HG03520 (cell line): ENCODE measurements around the gene COLEC11.
"Not testable (repeated sequence)": the region's sequence is repeated elsewhere in the genome, so short reads cannot be mapped to it uniquely, and the experiment has no call there.

ENCODE experiments used
- ATAC-seq: cut with Tn5 transposase; IDR thresholded peaks from one replicate; pipeline ENCODE4 v1.9.1; 2021; ENCODE audit warnings: mild to moderate bottlenecking, moderate library complexity; ENCODE audit not compliant: unreplicated experiment

The COLEC11 gene

DNA sequence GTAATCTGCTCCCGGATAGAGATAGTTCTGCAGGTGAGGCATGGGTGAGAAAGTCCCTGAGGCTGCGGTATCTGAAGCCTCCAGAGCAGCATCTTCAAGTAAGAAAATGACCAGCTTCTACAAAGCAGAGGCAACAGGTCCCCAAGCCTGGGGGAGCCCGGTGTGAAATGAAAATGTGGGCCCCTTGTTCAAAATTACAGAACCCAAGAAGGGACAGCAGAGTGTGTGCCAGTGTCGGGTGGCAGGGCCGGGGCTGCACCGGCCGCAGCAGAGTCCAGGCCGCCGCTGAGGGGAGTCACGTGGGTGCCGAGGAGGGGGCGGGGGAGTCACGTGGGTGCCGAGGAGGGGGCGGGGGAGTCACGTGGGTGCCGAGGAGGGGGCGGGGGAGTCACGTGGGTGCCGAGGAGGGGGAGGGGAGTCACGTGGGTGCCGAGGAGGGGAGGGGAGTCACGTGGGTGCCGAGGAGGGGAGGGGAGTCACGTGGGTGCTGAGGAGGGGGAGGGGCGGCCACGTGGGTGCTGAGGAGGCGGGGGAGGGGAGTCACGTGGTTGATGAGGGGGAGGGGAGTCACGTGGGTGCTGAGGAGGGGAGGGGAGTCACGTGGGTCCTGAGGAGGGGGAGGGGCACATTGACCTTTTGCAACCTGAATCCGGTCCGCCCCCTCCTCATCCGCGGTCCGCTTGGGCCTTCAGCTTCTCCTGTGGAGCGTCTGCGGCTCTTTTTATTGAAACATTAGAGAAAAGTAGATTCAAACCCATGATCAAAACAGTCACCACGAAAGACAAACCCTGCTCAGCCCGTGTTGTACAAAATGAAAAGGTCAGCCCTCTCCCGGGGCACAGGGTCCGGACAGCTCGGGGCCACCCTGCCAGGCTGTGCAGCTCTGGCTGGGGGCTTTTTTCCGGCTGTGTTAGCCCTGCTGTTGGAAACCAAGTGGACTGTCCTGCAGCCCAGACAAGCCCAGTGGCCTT lies 10.4 kb downstream of the COLEC11 start:
- ATAC-seq = no peak

DNA sequence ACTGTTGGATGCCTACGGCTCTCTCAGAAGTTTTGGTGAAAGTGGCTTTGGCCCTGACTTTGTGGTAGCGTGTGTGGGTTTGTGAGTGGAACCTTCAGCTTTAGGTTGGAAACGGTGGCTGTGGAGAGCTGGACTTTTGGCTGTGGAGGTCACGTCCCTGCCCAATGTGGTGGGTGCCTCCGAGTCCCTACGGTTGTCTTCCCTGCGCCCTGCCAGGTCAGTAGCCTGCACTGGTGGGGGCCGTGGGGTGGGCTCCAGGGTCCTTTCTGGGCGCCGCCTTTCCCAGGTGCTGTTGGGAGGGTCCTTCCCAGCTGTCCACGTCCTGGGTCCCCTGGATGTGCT lies 11.1 kb downstream of the COLEC11 start:
- ATAC-seq = no peak

DNA sequence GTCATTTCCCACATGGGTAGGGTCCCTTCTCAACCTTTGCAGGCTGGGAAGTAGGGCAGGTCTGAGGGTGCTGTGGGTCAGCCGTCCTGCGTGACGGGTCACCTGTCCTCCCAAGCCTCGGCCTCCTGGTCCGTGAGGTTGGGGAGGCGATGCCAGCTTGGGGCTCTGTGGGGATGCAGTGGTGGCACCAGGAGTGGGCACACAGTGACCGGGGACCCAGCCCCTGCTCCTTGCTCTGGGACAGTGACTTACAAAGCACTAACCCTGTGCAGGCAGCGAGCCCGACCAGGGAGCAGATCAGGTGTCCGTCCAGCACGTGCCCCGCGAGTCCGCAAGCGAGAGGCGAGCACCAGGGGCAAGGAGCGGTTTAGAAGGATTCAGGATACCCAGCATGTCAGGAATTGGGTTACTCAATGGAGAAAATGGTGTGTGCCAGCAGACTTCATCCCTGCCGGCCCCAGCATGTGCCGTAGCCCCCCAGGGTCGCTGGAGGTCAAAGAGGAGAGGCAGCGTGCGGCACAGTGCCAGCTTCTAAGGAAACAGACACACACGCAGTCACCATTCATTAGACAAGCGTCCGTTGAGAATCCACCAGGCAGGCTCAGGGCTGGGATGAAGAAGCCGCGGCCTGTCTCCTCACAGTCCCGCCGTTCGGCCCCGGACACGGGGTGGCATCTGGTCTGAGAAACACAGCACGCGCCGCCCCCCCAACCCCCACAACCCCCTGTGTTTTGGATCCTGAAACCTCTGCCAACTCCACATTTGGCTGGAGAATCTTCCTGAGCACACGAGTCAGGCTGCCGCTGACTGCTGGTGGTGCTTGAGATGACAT lies 11.7 kb downstream of the COLEC11 start:
- ATAC-seq = no peak

DNA sequence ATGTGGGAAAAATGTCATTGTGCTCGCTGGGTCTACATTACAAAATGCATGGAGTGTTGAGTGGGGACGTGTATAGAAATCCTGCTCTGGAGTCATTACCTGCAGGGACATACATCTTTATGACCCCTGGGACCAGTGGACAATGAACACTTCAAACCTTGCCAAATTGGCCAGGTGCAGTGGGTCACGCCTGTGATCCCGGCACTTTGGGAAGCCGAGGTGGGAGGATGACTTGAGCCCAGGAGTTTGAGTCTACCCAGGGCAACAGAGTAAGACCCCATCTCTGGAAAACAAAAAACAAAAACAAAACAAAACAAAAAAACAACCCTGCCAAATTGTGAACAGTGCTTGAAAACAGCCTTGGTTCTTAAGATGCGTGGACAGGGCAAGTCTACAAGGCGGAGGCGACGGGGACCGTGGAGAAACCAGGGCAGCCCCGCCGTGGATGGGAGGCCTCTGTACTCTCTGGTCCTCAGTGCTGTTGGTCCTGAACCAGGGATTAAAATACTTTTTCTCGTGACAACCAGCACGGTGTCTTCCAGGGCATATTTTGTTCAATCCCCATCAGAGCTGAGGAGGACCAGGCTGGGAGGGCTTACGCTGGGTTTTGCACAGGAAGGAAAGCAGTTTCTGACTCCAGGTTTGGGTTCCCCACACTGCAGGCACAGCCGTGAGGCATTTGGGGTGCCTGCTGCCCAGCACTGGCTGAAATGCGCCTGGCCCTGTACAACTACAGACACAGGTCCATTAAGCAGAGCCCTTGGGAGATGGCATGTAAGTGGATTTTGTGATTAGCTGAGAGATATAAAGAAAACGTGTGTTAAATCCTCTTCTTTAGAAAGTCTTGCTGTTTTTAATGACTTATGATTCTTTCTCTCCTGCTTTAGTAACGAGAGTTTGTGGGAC lies 13.7 kb downstream of the COLEC11 start:
- ATAC-seq = no peak

DNA sequence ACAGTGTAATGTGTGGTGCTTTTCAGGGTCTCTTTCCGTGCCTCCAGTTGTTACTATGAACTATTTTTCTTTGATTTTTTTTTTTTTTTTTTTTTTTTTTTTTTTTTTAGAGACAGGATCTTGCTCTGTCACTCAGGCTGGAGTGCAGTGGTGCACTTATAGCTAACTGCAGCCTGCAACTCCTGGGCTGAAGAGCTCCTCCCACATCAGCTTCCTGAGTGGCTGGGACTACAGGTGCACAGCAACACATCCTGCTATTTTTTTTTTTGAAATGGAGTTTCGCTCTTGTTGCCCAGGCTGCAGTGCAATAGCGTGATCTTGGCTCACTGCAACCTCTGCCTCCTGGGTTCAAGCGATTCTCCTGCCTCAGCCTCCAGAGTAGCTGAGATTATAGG lies 14.4 kb downstream of the COLEC11 start:
- ATAC-seq = not testable (repeated sequence)

DNA sequence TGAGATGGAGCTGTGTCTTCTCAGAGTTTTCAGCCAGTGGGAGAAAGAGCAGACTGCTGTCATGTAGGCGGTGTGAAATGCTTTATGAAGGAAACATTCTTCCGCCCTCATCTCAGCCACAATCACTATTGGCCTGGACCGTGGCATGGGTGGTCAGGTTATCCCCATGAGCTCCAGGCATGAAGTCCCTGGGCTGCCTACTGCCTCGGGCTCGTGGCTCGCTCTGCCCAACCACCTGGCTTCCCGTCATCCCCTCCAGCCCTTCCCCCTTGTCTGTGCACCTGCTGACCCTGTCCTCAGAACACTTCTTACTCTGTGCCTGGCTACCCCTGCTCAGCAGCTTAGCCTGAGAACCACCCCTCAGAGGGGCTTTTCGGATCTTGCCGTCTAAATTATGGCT lies 15.5 kb downstream of the COLEC11 start:
- ATAC-seq = no peak

DNA sequence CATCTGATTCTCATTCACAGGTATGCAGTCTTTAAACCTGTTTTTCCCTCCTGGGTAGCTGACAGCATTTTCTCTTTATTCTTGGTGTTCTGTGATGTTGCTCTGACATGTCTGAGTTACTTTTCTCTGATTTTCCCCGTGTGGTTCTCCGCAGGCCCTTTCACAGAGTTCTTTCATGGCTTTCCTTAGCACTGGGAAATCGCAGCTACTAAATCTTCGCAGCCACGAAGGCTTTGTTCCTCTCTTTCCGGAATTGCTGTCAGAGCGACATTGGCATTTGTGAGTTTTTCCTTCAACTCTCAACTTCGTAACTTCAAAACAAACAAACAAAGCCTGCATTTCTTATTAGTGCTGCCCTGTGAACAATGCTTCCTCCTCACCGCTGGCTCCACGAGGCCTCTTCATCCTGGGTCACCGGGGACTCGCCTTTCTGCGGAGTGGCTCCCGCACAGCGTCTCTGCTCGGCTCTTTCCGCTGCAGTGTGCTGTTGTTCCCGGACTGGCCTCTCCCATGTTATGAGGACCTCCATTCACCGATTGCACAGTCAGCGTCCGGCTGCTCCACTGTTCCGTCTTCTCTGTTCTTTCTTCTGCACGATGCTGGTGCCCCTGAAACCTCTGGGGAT lies 16.1 kb downstream of the COLEC11 start:
- ATAC-seq = no peak

DNA sequence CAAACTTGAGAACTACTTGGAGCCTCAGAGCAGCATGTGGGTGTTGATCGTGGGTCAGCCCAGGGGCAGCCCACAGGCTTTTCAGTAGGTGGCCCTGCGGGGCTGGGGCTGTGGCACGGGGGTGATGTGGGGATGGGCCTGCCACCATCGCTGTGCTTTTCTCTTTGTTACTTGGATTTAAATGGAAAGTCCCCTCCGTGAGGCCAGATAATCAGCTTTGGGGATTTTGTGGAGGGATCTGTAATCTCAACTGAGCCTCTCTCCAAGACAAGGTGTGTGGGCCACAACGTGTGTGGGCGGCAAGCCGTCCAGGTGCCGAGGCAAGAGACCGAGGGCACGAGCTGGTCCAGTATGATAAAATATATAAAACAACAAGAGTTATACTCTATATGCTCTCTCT lies 16.7 kb downstream of the COLEC11 start:
- ATAC-seq = no peak

DNA sequence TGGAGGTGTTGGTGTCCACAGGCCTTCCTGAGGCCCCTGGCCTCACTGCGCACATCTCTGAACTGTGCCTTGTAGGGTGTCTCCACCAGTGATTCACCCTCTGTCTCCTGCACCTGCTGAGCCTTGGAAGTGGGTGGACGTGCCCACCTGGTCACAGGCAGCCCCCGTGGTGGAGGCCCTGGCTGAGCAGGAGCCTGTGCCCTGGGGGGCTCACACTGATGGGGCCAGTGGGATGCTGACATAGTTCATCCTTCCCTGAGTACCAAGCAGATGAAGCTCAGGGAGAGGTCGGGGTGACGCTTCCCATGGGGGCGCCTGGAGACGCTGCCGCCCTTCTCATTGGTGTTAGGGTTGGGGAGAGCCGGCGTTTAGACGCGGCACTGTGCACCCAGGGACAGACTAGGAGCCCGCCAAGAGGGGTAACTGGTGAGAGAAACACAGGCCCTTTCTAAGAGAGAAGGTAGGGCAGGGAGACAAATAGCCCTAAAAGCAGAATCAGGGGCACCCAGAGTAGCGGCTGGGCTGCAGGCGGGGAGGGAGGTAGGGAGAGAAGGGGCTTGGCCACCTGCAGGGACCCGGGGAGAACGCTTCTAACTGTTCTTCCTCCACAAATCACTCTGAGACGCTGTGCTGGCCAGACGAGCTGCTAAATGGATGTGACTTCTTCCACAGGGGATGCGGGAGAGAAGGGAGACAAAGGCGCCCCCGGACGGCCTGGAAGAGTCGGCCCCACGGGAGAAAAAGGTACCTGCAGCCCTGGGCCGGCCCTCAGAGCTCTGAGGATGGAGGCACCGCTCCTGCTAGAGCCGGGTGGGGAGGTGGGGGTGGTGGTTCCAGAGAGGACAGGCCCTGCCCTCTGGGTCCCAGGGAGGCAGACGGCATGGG lies 18.0 kb downstream of the COLEC11 start:
- no peak for ATAC-seq

DNA sequence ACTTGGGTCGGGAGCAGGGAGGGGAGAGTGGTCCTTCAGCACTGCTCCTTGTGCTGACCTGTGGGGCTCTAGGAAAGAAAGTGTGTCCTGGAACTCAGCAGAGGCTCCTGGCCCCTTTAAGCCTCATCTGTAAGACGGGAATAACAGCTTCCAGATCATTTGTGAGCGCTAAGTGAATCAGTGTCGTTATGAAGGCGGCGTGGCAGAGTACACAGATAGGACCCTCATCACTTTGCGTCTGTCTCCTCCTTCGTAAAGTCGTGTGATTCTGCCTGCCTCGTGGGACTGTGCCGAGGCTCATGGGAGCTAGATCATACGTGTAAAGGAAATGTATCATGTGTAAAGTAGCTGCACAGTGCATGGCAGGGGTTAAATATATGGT lies 18.6 kb downstream of the COLEC11 start:
- ATAC-seq = no peak

DNA sequence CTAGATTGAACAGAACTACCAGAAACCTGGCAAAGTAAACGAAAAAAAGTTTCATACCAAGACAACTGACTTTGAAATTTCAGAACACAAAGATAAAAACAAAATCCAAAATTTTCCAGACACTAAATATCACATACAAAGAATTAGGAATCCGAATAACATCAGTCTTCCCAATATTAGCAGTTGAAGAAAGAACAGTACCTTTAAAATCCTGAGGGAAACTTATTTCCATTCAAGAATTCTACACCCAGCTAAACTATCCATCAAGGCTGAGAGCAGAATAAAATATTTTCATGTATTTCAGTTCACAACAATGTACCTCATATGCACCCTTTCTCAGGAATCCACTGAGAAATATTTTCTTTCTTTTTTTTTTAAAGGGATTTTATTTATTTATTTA lies 19.8 kb downstream of the COLEC11 start:
- not testable (repeated sequence) for ATAC-seq

DNA sequence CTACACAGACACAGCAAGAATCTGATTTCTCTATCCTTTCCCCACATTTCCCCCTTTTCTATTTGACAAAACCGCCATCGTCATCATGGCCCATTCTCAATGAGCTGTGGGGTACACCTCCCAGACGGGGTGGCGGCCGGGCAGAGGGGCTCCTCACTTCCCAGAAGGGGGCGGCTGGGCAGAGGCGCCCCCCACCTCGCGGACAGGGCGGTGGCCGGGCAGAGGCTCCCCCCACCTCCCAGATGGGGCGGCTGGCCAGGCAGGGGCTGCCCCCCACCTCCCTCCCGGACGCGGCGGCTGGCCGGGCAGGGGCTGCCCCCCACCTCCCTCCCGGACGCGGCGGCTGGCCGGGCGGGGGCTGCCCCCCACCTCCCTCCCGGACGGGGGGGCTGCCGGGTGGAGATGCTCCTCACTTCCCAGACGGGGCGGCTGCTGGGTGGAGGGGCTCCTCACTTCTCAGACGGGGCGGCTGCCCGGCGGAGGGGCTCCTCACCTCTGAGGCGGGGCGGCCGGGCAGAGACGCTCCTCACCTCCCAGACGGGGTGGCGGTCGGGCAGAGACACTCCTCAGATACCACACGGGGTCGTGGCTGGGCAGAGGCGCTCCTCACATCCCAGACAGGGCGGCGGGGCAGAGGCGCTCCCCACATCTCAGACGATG lies 20.8 kb downstream of the COLEC11 start:
- ATAC-seq = not testable (repeated sequence)

DNA sequence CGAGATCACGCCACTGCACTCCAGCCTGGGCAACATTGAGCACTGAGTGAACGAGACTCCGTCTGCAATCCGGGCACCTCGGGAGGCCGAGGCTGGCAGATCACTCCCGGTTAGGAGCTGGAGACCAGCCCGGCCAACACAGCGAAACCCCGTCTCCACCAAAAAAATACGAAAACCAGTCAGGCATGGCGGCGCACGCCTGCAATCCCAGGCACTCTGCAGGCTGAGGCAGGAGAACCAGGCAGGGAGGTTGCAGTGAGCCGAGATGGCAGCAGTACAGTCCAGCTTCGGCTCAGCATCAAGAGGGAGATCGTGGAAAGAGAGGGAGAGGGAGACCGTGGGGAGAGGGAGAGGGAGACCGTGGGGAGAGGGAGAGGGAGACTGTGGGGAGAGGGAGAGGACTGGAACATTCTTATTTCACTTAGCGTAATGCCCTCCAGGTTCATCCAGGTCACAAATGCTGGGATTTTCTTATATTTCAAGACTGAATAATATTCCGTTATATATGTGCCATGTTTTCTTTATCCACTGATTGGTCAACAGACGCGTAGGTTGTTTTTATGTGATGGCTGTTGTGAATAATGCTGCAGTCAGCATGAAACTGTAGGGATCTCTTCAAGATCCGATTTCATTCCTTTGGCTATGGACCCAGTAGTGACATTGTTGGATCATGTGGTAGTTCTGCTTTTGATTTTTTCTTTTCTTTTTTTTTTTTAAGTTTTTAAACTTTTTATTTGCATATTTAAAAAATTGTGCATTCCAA lies 21.7 kb downstream of the COLEC11 start:
- ATAC-seq = not testable (repeated sequence)

DNA sequence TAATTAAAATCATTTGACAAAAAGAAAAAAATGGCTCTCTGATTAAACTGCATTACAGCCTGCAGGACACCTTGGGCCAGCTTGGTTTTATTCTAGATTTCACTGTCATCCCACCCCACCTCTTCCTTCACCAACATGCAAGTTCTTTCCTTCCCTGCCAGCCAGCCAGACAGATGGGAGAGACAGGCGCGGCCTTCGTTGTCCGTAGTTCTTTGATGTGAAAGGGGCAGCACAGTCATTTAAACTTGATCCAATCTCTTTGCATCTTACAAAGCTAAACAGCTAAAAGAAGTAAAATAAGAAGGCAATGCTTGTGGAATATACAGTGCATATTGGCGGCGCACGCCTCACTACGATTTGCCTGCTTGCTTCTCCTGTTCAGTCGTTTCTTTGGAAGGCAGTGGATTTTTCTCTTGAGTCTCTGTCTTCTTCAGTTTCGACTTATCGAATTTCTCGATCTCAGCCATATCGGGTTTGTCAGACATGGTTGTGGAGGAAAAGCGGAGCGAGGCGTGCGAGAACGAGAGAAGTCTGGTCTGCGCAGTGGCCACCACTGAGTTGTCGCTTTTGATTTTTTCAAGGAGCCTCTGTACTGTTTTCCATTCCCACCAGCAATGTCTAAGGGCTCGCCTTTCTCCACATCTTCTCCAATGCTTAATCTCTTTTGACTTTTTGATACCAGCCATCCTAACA lies 22.4 kb downstream of the COLEC11 start:
- ATAC-seq = no peak

DNA sequence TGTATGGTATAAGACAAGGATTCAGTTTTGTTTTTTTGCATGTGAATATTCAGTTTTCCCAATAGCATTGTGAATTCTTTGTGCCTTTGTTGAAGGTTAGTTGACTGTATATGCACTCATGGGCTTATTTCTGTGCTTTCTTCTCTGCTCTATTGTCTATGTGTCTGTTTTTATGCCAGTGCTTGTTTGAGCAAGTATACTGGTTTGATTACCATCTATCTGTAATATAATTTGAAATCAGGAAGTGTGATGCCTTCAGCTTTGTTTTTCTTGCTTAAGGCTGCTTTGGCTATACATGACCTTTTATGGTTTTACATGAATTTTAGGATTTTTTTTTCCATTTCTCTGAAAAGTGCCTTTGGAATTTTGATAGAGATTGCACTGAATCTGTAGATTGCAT lies 23.5 kb downstream of the COLEC11 start:
- ATAC-seq = no peak

DNA sequence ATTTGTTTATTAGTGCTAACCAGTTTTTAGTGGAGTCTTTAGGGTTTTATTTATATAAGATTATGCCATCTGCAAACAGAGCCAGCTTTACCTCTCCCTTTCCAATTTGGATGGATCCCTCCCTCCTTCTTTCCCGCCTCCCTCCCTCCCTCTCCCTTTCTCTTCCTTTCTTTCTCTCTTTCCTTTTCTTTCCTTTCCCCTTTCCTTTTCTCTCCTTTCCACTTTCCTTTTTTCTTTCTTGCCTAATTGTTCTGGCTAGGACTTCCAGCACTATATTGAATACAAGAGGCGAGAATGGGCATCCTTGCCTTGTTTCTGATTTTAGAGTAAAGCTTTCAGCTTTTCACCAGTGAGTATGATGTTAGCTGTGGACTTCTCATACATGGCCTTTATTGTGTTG lies 24.1 kb downstream of the COLEC11 start:
- no peak for ATAC-seq

DNA sequence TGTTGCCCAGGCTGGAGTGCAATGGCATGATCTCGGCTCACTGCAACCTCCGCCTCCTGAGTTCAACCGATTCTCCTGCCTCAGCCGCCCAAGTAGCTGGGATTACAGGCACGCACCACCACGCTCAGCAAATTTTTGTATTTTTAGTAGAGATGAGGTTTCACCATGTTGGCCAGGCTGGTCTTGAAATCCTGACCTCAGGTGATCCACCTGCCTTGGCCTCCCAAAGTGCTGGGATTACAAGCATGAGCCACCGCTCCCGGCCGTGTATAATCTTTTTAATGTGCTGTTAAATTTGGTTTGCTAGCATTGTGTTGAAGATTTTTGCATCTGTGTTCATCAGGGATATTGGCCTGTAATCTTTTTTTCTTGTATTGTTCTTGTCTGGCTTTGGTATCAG lies 24.7 kb downstream of the COLEC11 start:
- not testable (repeated sequence) for ATAC-seq

DNA sequence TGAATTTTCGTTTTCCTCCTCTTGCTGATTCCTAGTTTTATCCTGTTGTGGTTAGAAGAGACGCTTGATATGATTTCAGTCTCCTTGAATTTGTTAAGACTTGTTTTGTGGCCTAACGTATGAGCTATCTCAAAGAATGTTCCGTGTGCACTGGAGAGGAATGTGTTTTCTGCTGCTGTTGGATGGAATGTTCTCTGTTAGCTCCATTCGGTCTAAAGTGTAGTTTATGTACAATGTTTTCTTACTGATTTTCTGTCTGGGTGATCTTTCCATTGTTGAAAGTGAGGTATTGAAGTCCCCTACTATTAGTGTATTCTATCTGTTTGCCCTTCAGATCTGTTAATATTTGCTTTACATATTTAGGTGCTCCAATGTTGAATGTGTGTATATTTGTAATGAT lies 25.9 kb downstream of the COLEC11 start:
- ATAC-seq = no peak
